Measurements from ENCODE around the gene KIAA1671.
"Not testable (repeated sequence)": the region's sequence is repeated elsewhere in the genome, so short reads cannot be mapped to it uniquely, and the experiment has no call there.

Gene KIAA1671

GRCh38 chr22:25156736-25157135 is 204.2 kb downstream of the KIAA1671 start:
- no peak for DNase-seq

DNA sequence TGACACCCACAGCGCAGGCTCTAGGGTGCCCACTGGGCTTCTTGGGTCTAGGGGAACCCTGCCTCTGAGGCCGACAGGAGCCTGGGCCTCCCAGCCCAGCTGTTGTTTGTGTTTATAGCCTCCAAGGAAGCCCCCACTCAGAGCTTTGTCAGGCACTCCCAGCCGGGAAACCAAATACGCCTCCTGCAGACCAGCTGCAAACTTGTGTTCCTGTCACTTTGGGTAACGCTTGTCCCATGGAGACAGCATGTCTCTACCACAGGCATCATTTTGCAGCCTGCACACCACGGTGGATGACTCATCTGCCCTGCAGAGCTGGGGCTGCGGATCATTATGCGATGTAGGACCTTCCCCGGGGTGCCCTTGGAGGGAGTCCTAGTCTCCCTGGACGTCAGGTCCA is 206.5 kb downstream of the KIAA1671 start:
- DNase-seq: no peak

- no peak for DNase-seq
Measured at GRCh38 chr22:25160120-25160996, 207.8 kb downstream of the KIAA1671 start.

DNA sequence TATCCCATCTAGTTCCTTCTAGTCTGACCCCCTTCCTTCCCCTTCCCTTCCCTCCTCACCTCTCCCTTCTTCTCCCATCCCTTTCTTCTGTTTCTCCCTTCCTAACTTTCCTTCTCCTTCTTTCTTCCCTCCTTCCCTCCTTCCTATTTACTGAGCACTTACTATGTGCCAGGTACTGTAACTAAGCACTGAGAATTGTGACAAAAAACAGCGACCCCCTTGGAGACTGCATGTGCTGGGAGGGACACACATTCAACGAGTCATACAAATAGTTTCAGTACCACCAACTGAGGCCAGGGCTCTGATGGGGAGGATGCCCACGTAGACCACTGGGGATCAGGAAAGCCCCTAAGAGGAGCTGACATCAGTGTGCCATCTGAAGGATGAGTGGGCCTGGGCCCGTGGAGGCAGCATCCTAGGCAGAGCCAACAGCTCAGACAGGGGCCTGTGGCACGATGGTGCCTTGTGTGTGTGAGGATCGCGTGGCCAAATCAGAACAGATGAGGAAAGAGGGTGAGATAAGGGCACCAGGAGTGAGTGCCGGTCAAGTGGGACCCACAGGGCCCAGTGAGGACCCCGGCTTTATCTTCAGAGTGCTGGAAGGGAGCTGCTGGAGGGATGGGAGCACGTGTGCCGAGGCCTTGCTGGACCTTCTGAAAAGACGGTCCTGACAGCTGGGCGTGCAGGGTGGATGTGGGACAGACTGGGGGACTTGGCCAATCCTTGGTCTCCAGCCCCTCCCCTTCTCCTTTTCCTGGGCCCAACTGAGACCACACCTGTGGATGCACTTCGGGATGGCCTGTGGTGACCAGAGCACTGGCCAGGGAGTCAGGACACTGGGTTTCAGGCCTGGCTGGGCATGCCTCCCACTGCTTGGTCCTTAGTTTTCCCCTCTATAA is 208.8 kb downstream of the KIAA1671 start:
- DNase-seq: no peak

DNA sequence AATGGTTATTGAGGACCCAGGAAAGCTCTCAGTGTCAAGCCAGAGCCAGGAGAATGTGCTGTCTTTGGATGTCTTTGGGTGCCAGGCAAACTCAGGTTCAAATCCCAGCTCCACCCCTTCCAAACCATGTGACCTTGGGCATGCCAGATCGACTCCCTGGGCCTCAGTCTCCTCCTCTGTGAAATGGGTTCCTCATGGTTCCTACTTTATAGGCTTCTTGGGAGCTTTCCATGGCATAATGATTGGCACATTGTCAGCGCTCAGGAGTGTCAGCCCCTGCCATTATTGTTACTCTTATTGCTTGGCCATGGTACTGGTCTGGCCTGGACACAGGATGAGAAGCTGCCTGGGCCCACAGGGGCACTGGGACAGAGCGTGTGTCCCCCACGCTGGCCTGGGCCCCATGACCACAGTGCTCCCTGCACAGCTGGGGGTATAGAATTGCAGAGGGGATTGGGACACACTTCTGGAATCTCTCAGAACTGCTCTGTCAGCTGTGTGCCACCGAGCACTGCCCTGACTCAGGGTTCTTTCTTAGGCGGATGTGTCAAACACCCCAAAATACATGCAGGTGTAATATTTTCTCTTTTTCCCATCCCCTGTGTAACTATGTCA is 209.5 kb downstream of the KIAA1671 start:
- DNase-seq: no peak

- no peak for DNase-seq
Measured at GRCh38 chr22:25162561-25162960, 210.0 kb downstream of the KIAA1671 start.

GRCh38 chr22:25165785-25166184 is 213.3 kb downstream of the KIAA1671 start:
- no peak for DNase-seq

DNA sequence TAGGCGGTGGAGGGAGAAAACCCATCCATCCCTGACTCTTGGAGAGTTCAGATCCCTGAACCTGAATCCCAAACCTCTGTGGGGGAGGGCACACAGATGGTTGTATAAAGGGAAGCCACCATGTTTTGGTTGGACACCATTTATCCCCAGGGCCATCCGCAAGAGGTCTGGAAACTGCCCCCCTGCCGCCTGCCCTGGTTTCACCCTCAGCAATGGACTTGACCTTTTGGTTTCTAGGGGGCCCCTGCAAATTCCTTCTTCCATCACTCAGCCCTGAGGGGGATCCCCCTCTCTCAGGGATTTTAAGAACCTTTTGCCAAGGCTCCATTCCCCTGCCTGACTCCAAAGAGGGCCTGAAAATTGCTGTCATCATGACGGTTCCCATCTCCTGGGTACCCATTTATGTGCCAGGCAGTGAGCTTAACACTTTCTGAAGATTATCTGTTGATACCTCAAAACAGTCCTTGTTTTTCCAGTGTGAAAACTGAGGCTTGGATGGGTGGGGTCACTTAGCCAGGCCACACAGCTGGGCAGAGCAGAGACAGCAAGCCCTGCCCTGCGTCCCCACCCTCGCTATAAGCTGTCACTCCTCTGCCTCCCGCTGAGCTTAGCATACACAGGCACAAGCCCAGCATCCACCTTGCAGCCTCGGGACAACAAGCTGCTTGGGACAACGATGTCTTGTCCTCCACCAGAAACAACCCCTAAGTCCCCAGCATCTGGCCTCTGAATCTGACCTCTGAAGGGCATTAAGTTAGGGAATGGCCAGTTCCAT is 213.9 kb downstream of the KIAA1671 start:
- DNase-seq: no peak

DNA sequence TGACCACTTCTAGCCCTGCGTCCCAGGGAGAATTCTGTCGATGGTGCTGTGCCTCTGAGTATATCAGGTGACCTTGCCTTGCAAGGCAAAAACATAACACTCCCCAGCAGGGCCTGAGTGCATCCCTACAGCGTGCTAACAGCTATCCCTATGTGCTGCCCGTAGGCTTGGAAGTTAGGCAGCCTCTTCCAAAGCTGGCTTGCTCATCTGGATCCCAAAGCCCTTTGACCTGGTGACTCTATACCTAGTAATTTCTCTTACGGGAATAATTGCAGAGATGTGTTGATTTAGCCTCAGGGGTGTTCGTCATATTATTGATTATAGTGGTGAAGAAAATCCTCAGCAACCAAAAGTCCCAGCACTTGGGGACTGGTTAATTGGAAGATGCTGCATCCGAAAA is 214.6 kb downstream of the KIAA1671 start:
- no peak for DNase-seq

DNA sequence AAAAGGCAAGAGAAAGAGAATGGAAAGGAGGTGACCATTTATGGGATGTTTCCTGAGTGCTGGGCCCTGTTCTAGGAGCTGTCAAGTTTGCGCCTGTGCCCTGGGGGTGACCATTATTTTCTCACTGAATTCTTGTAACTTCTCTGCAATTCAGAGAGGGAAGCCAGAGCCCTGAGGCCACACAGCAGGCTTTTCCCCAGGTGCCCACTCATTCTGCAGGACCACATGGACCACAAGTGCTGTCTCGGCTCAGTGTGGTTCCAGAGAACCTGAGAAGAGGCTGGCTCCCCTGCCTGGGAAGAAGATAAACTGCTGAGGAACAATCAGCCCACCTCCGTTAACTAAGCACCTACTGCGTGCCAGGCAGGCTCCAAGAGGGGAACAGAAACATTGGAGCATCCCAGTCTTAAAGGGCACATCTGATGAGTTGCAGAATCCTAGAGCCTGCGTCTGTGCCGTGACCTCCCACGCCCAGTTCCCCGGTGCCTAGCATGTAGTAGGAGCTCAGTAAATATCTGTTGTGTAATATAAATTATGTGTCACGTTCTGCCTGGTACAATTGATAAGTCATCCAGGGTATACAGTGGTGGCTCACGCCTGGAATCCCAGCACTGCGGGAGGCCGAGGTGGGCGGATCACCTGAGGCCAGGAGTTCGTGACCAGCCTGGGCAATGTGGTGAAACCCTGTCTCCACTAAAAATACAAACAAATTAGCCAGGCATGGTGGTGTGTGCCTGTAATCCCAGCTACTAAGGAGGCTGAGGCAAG is 215.5 kb downstream of the KIAA1671 start:
- no peak for DNase-seq

GRCh38 chr22:25169278-25170031 is 216.9 kb downstream of the KIAA1671 start:
- no peak for DNase-seq

DNA sequence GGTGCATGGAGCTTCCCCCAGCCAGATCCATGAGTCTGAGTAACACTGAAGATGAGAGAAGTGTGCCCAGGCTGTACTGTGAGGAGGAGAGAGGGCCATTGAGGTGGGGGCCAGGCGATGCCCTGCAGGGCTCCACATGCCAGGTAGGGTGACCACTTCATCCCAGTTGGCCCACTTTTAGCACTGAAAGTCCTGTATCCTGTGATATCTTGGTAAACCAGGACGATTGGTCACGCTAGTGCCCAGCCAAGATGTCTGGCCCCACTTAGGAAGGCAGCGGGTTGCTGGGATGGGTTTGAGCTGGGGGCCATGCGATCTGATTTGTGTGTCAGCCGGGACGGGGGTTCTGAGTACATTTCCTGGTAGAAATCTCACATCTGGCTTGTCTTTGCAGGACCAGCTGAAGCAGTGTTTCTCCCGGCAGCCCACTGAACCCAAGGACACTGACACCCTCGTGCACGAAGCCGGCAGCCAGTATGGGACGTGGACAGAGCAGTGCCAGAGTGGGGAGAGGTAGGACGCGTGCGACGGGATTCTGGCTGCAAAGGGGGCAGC is 218.0 kb downstream of the KIAA1671 start:
- no peak for DNase-seq

- no peak for DNase-seq
Measured at GRCh38 chr22:25172153-25172552, 219.6 kb downstream of the KIAA1671 start.

GRCh38 chr22:25174156-25174887 is 221.8 kb downstream of the KIAA1671 start:
- DNase-seq: no peak

- DNase-seq: no peak
Measured at GRCh38 chr22:25174888-25175411, 222.4 kb downstream of the KIAA1671 start.

GRCh38 chr22:25176175-25176574 is 223.7 kb downstream of the KIAA1671 start:
- no peak for DNase-seq

GRCh38 chr22:25176799-25177198 is 224.3 kb downstream of the KIAA1671 start:
- DNase-seq: no peak

DNA sequence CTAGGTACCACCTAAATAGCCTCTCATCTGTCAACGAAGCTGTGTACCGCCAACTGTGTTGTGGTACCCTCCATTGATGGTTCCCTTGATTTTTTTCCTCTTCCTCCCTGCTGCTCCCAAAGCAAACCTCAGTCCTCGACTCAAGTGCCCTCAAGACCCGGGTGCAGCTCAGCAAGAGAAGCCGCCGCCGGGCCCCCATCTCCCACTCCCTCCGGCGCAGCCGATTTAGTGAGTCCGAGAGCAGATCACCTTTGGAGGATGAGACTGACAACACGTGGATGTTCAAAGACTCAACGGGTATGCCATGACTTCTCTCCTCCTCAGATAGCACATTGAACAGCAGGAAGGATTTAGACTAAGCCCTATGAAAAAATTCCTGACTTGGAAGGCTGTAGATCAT is 224.7 kb downstream of the KIAA1671 start:
- DNase-seq: no peak

- no peak for DNase-seq
Measured at GRCh38 chr22:25177895-25178294, 225.4 kb downstream of the KIAA1671 start.

DNA sequence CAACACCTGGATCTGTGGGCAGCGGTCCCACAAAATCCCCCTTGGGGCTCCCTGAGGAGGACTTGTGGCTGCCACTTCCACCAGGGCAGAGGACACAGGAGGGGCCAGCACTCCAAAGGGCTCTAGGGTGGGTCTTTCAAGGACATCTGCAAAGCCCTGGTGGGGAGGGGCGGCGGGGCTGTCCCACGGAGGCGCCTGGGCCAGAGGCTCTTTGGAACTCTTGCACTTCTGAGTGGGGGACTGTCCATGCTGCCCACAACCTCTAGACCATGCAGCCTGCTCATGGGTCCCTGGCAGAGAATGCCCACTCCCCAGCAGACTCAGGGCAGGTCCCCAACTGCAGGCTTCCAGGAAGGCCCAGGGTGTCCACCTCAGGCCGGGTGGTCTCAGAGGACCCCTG is 225.8 kb downstream of the KIAA1671 start:
- DNase-seq: not testable (repeated sequence)

Measured in HCEC 1CT (cell line).